Measurements from ENCODE around the gene ANKRD18B.
"Not testable (repeated sequence)": the region's sequence is repeated elsewhere in the genome, so short reads cannot be mapped to it uniquely, and the experiment has no call there.

GRCh38 chr9:33604936-33605335, 80.9 kb downstream of the ANKRD18B start:
- TF ChIP-seq, protein P1, sequence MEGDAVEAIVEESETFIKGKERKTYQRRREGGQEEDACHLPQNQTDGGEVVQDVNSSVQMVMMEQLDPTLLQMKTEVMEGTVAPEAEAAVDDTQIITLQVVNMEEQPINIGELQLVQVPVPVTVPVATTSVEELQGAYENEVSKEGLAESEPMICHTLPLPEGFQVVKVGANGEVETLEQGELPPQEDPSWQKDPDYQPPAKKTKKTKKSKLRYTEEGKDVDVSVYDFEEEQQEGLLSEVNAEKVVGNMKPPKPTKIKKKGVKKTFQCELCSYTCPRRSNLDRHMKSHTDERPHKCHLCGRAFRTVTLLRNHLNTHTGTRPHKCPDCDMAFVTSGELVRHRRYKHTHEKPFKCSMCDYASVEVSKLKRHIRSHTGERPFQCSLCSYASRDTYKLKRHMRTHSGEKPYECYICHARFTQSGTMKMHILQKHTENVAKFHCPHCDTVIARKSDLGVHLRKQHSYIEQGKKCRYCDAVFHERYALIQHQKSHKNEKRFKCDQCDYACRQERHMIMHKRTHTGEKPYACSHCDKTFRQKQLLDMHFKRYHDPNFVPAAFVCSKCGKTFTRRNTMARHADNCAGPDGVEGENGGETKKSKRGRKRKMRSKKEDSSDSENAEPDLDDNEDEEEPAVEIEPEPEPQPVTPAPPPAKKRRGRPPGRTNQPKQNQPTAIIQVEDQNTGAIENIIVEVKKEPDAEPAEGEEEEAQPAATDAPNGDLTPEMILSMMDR (IDR thresholded peaks at IDR 0.05), result not testable (repeated sequence)
- not testable (repeated sequence) for TF ChIP-seq POLR2A (IDR thresholded peaks at IDR 0.05)
